ENCODE results near the gene FARSB.

DNA sequence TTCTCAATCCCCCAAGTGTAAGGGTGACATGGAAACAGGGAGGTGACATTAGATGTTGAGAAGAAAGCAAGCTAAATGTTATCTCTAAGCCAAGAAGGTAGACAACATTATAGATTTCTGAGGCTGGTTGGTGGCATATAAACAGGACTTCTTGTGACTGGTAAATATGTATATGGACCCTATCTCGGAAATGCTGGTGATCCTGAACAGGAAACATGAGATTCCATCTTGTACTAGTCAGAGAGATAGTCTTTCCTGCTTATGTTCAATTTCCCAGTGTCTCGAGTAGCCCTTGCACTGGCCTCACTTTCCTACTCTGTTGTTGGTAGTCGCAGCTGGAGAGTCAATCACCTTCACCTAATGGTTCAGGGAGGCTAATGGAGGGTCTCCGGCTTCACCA is 42.4 kb upstream of the FARSB start:
- TF ChIP-seq, protein P1, sequence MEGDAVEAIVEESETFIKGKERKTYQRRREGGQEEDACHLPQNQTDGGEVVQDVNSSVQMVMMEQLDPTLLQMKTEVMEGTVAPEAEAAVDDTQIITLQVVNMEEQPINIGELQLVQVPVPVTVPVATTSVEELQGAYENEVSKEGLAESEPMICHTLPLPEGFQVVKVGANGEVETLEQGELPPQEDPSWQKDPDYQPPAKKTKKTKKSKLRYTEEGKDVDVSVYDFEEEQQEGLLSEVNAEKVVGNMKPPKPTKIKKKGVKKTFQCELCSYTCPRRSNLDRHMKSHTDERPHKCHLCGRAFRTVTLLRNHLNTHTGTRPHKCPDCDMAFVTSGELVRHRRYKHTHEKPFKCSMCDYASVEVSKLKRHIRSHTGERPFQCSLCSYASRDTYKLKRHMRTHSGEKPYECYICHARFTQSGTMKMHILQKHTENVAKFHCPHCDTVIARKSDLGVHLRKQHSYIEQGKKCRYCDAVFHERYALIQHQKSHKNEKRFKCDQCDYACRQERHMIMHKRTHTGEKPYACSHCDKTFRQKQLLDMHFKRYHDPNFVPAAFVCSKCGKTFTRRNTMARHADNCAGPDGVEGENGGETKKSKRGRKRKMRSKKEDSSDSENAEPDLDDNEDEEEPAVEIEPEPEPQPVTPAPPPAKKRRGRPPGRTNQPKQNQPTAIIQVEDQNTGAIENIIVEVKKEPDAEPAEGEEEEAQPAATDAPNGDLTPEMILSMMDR (conservative IDR thresholded peaks at IDR 0.05; ENCODE audit: low read depth, low read length), result no peak
- no peak for TF ChIP-seq EZH2 (IDR thresholded peaks at IDR 0.05; ENCODE audit: borderline replicate concordance, low read depth, low read length, poor library complexity, severe bottlenecking)
